ENCODE data around the gene SART3. TPM values are rescaled to one million over a fixed set of nuclear protein-coding genes. Genes with fewer than 3 reads are reported as not detected.

Gene SART3
- total RNA-seq, 3 donors from 2014 or later (not counting 1 experiment from before 2014, with no cell fraction given), result 76.5 to 107 (median 78.3) TPM

GRCh38 chr12:108587826-108588225, 26.9 kb upstream of the SART3 start:
- DNase-seq (no peak), ATAC-seq (no peak)
- Mint-ChIP-seq H3K27ac (no peak overlapping the region), H3K4me1 (no peaks in the 10 kb centered on the region), H3K27me3 (ENCODE audit: low read depth in 2 of 2) (peaks cover 0 to 4% of the 10 kb centered on the region in 2 donors), H3K4me3 (no peak overlapping the region), H3K9me3 (no peaks in the 10 kb centered on the region), H3K36me3 (no peaks in the 10 kb centered on the region)
- no peak for TF ChIP-seq CTCF (IDR thresholded peaks at IDR 0.05)
- no peaks in the 10 kb centered on the region for H3K4me1 ChIP-seq (ENCODE audit: control insufficient read depth, insufficient read depth, low read length)
- H3K4me3 ChIP-seq (ENCODE audit: low read length), result no peak overlapping the region
- intact Hi-C loops (cut with micrococcal nuclease), result no loop called here
- 88% methylated on average over 4 of the region's 4 CpGs for WGBS (ENCODE audit: insufficient coverage)
- no peak overlapping the region for H3K27ac ChIP-seq (ENCODE audit: low read length)
- H3K27me3 ChIP-seq (ENCODE audit: control insufficient read depth, insufficient read depth, low read length), result no peaks in the 10 kb centered on the region
- no peaks in the 10 kb centered on the region for H3K36me3 ChIP-seq (ENCODE audit: control insufficient read depth, insufficient read depth, low read length)
- no peaks in the 10 kb centered on the region for H3K9me3 ChIP-seq (ENCODE audit: control insufficient read depth, insufficient read depth, low read length)

GRCh38 chr12:108586306-108586705, 25.3 kb upstream of the SART3 start:
- WGBS (ENCODE audit: insufficient coverage), result 92% methylated on average over 11 of the region's 11 CpGs
- H3K27me3 Mint-ChIP-seq (ENCODE audit: low read depth in 2 of 2), result peaks cover 0 to 4% of the 10 kb centered on the region in 2 donors
- H3K9me3 ChIP-seq (ENCODE audit: control insufficient read depth, insufficient read depth, low read length), result no peaks in the 10 kb centered on the region
- no peak overlapping the region for H3K4me3 ChIP-seq (ENCODE audit: low read length)
- intact Hi-C loops (cut with micrococcal nuclease), result no loop called here
- DNase-seq, result no peak
- TF ChIP-seq CTCF (IDR thresholded peaks at IDR 0.05), result no peak
- H3K27me3 ChIP-seq (ENCODE audit: control insufficient read depth, insufficient read depth, low read length), result no peaks in the 10 kb centered on the region
- no peak overlapping the region for H3K4me3 Mint-ChIP-seq
- ATAC-seq, result no peak
- H3K4me1 Mint-ChIP-seq, result no peaks in the 10 kb centered on the region
- H3K4me1 ChIP-seq (ENCODE audit: control insufficient read depth, insufficient read depth, low read length), result no peaks in the 10 kb centered on the region
- no peak overlapping the region for H3K27ac ChIP-seq (ENCODE audit: low read length)
- no peaks in the 10 kb centered on the region for H3K36me3 Mint-ChIP-seq
- H3K36me3 ChIP-seq (ENCODE audit: control insufficient read depth, insufficient read depth, low read length), result no peaks in the 10 kb centered on the region
- H3K9me3 Mint-ChIP-seq, result no peaks in the 10 kb centered on the region
- no peak overlapping the region for H3K27ac Mint-ChIP-seq

- no peaks in the 10 kb centered on the region for H3K4me1 Mint-ChIP-seq
- no peak overlapping the region for H3K27ac ChIP-seq (ENCODE audit: low read length)
- no peaks in the 10 kb centered on the region for H3K9me3 Mint-ChIP-seq
- DNase-seq, result no peak
- H3K4me3 ChIP-seq (ENCODE audit: low read length), result no peak overlapping the region
- WGBS (ENCODE audit: insufficient coverage), result 90% methylated on average over 4 of the region's 4 CpGs
- ATAC-seq, result no peak
- H3K36me3 ChIP-seq (ENCODE audit: control insufficient read depth, insufficient read depth, low read length), result no peaks in the 10 kb centered on the region
- no peak for TF ChIP-seq CTCF (IDR thresholded peaks at IDR 0.05)
- H3K4me1 ChIP-seq (ENCODE audit: control insufficient read depth, insufficient read depth, low read length), result no peaks in the 10 kb centered on the region
- intact Hi-C loops (cut with micrococcal nuclease), result no loop called here
- H3K27me3 ChIP-seq (ENCODE audit: control insufficient read depth, insufficient read depth, low read length), result no peaks in the 10 kb centered on the region
- no peak overlapping the region for H3K27ac Mint-ChIP-seq
- no peaks in the 10 kb centered on the region for H3K9me3 ChIP-seq (ENCODE audit: control insufficient read depth, insufficient read depth, low read length)
- H3K4me3 Mint-ChIP-seq, result no peak overlapping the region
- H3K27me3 Mint-ChIP-seq (ENCODE audit: low read depth in 2 of 2), result peaks cover 0 to 4% of the 10 kb centered on the region in 2 donors
- no peaks in the 10 kb centered on the region for H3K36me3 Mint-ChIP-seq
Observed at GRCh38 chr12:108585864-108586263, 24.9 kb upstream of the SART3 start.

- Histone ChIP-seq H3K4me1 (ENCODE audit: control insufficient read depth, insufficient read depth, low read length) (peaks cover 4% of the 10 kb centered on the region), H3K36me3 (ENCODE audit: control insufficient read depth, insufficient read depth, low read length) (no peaks in the 10 kb centered on the region), H3K9me3 (ENCODE audit: control insufficient read depth, insufficient read depth, low read length) (no peaks in the 10 kb centered on the region), H3K4me3 (ENCODE audit: low read length) (no peak overlapping the region), H3K27me3 (ENCODE audit: control insufficient read depth, insufficient read depth, low read length) (no peaks in the 10 kb centered on the region), H3K27ac (ENCODE audit: low read length) (no peak overlapping the region)
- H3K4me1 Mint-ChIP-seq, result peaks cover 0 to under 1% of the 10 kb centered on the region in 2 donors
- H3K9me3 Mint-ChIP-seq, result no peaks in the 10 kb centered on the region
- DNase-seq, result no peak
- no peak for ATAC-seq
- no peak for TF ChIP-seq CTCF (IDR thresholded peaks at IDR 0.05)
- intact Hi-C loops (cut with micrococcal nuclease), result no loop called here
- WGBS (ENCODE audit: insufficient coverage), result 80% methylated on average over 1 of the region's 3 CpGs
- H3K27ac Mint-ChIP-seq, result no peak overlapping the region
- H3K36me3 Mint-ChIP-seq, result no peaks in the 10 kb centered on the region
- no peak overlapping the region for H3K4me3 Mint-ChIP-seq
- peaks cover 0 to 4% of the 10 kb centered on the region in 2 donors for H3K27me3 Mint-ChIP-seq (ENCODE audit: low read depth in 2 of 2)
Observed at GRCh38 chr12:108584456-108585065, 23.6 kb upstream of the SART3 start.
